ENCODE results near the gene GKN1.

GRCh38 chr2:68995916-68996315, 21.5 kb downstream of the GKN1 start:
- no peak for TF ChIP-seq CTCF (IDR thresholded peaks at IDR 0.05; ENCODE audit: extremely low read depth in 1 of 2, insufficient read depth in 1 of 2, low read depth in 1 of 2, low read length in 2 of 2)
- TF ChIP-seq POLR2AphosphoS5 (IDR thresholded peaks at IDR 0.05; ENCODE audit: insufficient read depth, low read depth, low read length), result no peak
- TF ChIP-seq EZH2 (IDR thresholded peaks at IDR 0.05; ENCODE audit: borderline replicate concordance, low read depth, low read length, severe bottlenecking), result no peak
- no peak for TF ChIP-seq POLR2A (IDR thresholded peaks at IDR 0.05; ENCODE audit: low read depth, low read length)
- TF ChIP-seq FOS (IDR thresholded peaks at IDR 0.05; ENCODE audit: borderline replicate concordance, insufficient read depth, low read length), result no peak
- TF ChIP-seq, protein P1, sequence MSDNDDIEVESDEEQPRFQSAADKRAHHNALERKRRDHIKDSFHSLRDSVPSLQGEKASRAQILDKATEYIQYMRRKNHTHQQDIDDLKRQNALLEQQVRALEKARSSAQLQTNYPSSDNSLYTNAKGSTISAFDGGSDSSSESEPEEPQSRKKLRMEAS (IDR thresholded peaks at IDR 0.05; ENCODE audit: insufficient read depth, insufficient read length), result no peak
- no peak for TF ChIP-seq JUN (IDR thresholded peaks at IDR 0.05; ENCODE audit: borderline replicate concordance, insufficient read depth, insufficient read length, low read depth)
- TF ChIP-seq MYC (IDR thresholded peaks at IDR 0.05; ENCODE audit: low read depth, low read length), result no peak

All from endothelial cell of umbilical vein (primary cell).